ENCODE results near the gene ASPSCR1.

The ASPSCR1 gene, protein sequence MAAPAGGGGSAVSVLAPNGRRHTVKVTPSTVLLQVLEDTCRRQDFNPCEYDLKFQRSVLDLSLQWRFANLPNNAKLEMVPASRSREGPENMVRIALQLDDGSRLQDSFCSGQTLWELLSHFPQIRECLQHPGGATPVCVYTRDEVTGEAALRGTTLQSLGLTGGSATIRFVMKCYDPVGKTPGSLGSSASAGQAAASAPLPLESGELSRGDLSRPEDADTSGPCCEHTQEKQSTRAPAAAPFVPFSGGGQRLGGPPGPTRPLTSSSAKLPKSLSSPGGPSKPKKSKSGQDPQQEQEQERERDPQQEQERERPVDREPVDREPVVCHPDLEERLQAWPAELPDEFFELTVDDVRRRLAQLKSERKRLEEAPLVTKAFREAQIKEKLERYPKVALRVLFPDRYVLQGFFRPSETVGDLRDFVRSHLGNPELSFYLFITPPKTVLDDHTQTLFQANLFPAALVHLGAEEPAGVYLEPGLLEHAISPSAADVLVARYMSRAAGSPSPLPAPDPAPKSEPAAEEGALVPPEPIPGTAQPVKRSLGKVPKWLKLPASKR

GRCh38 chr17:81977211-81977808 is at the start of gene ASPSCR1:
Gene ASPSCR1 (plus strand): TSS chr17:81977629. CDS start chr17:81977647, 18 bp downstream.
- in situ Hi-C loops (cut with HindIII; ENCODE audit: low sequenced_read_pairs) = no loop called here

- in situ Hi-C loops (cut with HindIII; ENCODE audit: low sequenced_read_pairs) = no loop called here
These were observed 49.5 kb upstream of the ASPSCR1 start, which contains the start of gene MAFG for GRCh38 chr17:81927653-81928543. Gene MAFG (minus strand): TSS chr17:81927735. CDS start chr17:81923185, 4,550 bp downstream.

- in situ Hi-C loops (cut with HindIII; ENCODE audit: low sequenced_read_pairs) = no loop called here
These were observed 48.7 kb upstream of the ASPSCR1 start for GRCh38 chr17:81928544-81929252.

DNA sequence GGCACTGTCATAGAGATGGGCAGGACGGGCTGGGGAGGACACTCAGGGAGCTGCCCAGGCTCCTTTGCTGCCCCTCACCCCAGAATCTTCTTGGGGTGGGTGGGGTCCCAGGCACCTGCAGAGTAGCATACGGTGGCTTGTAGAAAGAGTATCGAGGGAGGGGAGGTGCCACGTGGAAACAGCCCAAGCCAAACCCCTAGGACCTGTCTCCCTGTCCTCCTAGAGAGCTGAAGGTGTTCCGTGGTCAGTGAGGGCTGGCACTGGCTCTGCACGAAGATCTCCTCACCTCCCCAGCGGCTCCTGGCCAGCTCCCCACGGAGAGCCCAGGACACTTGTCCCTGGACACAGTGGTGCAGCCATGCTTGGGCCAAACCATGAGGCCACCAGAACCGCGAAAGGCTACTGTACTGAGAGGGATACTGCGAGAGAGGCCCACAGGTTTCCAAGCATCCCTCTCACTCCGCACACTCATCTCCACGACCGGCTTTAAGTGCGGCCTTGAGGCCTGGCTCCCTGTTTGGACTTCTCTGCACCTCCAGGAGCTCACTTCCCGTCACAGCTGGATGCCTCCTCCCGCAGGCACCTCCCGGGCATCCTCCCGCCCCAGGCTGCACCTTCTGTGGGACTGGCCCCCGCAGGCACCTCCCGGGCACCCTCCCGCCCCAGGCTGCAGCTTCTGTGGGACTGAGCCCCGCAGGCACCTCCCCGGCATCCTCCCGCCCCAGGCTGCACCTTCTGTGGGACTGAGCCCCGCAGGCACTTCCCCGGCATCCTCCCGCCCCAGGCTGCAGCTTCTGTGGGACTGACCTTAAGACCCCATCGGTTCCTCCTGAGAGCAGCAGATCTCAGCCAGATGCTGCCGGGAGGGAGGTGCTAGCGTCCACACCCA is 47.9 kb upstream of the ASPSCR1 start:
- in situ Hi-C loops (cut with HindIII; ENCODE audit: low sequenced_read_pairs) = no loop called here

DNA sequence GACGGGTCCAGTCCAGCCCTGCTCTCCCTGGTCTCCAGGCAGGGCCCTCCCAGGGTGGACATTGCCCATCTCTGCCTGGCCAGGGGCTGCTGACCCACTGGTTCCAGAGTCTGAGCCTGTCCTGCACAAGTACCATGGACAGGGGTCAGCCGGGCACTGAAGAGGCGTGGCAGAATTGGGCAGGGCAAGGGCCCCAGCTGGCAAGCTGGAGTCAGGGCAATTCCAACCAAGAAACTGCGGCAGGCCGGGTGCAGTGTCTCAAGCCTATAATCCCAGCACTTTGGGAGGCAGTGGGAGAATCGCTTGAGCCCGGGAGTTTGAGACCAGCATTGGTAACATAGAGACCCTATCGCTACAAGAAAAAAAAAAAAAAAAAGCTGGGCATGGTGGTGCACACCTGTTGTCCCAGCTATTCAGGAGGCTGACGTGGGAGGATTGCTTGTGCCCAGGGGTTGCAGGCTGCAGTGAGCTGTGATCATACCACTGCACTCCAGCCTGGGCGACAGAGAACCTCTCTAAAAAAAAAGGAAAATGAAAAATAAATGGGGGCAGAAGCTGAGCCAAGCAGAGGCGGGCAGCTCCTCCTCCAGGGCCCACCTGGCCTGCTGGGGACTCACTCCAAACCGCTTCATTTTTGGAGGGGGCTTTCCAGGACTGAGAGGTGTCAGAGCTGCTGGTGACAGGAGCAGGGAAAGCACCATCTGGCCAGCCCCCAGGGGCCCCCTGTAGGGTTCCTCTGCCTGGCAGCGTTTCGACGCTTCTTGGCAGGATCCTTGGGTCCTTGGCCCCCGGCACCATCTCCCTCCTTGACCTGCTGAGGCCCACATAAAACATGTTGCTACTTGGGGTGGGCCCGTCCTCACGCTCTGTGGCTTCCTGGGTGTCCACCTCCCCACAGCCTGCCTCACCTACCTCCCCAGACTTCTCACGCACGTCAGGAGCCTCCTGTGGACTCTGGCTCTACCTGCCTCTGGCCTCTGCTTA is 47.0 kb upstream of the ASPSCR1 start:
- in situ Hi-C loops (cut with HindIII; ENCODE audit: low sequenced_read_pairs) = no loop called here

GRCh38 chr17:81931189-81931556 is 46.3 kb upstream of the ASPSCR1 start:
- in situ Hi-C loops (cut with HindIII; ENCODE audit: low sequenced_read_pairs) = no loop called here

- in situ Hi-C loops (cut with HindIII; ENCODE audit: low sequenced_read_pairs) = no loop called here
These were observed 45.7 kb upstream of the ASPSCR1 start for GRCh38 chr17:81931557-81932332.

DNA sequence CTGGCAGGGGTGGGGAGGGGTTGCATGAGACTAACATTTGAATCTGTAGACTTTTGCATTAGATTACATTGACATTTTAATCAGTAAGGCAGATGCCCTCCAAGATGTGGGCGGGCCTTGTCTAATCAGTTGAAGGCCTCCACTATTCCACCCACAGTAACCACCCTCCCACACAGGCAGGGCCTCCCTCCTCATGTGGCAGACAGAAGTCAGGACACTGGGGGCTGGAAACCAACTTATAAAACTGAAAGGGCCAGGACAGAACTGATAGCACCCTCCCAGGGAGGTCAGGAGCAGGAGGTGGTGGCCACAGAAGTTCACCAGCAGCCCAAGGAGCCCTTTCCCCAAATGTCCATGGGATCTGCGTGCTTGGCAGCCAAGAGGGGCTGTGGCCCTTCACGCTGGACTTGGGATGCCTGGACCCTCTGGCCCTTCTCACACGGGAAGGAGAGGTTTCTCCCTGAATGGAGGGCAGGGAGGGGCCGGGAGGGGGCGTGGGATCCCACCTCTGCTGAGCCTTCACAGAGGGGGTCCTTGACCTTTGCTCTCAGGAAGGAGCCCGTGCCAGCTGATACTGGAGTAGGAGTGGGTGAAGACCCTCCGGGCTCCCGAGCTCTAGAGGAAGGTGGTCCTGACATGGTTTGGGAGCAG is 45.0 kb upstream of the ASPSCR1 start:
- in situ Hi-C loops (cut with HindIII; ENCODE audit: low sequenced_read_pairs) = no loop called here

GRCh38 chr17:81933178-81933699 is 44.2 kb upstream of the ASPSCR1 start:
- in situ Hi-C loops (cut with HindIII; ENCODE audit: low sequenced_read_pairs) = no loop called here

DNA sequence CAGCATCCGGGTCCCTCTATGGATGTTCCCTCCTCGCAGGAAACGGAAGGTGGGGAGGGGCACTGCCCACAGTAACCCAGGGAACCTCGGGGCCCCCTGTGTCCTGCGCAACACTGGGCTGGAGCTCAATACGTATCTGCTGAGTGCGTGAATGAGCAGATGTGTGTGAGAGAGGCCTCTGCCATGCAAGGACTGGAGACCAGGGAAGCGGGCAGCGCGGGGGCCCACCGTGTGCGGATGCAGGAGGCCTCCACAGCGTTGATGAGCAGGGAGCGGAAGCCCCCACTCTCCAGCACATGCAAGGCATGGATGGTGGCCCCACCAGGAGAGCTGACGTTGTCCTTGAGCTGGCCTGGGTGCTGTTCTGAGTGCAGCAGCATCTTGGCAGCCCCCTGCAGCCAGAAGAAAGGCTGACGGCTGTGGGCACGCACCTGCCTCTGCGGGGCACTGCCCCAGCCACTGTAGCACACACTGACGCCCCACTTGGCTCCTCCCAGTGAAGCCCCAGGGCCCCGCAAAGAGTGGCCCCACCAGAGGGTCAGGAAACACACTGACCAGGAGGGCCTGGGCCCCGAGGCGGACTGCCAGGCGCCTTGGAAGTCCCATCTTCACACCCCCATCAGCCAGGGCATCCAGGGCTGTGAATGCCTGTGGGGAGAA is 43.2 kb upstream of the ASPSCR1 start:
- in situ Hi-C loops (cut with HindIII; ENCODE audit: low sequenced_read_pairs) = no loop called here

DNA sequence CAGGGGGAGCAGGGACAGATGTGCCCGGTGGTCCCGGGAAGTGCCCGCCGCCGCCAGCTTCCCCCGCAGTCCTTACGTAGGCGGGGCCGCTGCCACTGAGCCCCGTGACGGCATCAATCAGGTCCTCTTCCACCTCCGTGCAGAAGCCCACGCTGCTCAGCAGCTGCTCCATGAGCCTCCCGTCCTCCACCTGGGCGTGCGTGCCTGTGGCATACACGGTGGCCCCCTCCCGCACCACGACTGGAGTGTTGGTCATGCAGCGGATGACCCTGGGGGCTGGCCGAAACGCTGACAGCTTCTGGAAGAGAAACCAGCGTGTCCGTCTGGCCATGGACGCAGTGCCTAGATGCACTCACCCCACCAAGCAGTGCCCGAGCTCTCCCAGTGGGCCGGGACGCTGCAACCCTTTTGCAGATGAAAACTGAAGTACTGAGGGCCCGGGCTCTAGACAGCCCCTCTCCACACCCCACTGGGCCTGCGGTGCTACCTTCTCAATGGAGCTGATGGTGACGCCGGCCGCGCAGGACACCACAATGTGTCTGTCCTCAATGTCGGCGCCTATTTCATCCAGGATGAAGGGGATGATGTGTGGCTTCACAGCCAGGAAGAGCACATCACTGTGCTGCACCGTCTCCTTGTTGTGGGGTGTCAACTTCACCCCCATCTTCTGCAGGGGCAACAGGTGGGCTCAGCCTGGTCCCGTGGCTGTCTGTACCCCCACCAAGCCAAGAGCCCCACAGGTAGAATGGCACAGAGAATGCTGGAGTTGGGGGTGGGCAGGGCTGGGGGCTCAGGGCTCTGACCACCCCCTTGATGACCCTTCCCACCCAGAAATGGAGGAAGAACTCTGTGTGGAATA is 42.4 kb upstream of the ASPSCR1 start:
- in situ Hi-C loops (cut with HindIII; ENCODE audit: low sequenced_read_pairs) = no loop called here

DNA sequence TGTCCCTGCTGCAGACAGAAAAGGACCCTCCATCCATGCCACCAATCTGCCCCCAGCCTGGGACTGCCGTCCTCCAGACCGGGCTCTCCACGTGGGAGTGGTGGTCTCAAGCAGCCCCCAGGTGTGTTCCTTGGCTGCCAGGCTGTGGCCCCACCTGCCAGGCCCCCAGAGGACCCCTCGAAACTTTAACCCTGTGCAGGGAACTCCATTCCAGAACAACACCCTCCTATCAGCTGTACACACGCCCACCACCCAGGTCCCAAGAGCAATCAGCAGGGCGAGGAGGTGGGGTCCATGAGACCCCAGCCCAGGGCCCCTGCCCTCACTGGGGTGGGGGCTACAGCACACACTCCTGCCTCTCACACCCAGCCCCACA is 41.7 kb upstream of the ASPSCR1 start:
- in situ Hi-C loops (cut with HindIII; ENCODE audit: low sequenced_read_pairs) = no loop called here

DNA sequence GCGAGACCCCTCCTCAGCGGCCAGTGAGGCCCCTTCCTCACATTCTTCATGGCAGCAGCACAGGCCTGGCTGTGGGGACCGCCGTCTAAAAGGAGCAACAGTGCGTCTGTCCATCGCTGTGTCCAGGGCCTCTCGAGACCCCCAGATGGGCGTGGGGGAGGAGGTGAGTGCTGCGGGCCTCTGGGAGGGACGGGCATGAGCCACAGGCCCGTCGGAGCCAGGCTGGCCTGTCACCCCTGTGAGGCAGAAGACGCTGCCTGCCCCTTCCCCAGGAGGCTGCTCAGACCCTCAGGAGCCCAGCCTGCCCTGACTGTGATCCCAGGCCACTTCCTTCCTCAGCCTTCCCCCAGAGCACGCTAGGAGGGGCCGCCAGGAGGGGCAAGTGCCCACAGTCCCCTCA is 38.2 kb upstream of the ASPSCR1 start:
- in situ Hi-C loops (cut with HindIII; ENCODE audit: low sequenced_read_pairs) = no loop called here

- in situ Hi-C loops (cut with HindIII; ENCODE audit: low sequenced_read_pairs) = no loop called here
These were observed 37.5 kb upstream of the ASPSCR1 start for GRCh38 chr17:81939881-81940385.
